Measurements from ENCODE around the gene CTBP2.

CTBP2 gene

GRCh38 chr10:125016611-125017202, 143.7 kb downstream of the CTBP2 start:
- DNase-seq = no peak

DNA sequence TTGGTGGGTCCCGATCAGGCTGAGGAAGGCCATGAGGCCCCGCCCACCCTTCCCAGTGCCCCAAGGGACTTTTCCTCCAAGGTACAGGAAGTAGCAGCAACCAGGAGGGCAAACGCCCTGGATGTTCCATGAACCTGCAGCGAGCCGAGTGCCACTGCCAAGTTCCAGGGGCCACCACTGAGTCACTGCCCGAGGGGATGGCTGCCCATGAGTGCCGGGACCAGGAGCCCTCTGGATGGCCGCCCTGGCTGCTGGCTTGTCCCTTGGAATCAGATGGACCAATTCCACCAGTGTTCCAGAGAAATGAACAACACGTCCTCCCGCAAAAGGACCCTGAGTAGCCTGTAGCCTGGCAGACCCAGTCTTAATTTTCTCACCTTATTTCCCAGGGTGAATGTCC, 144.2 kb downstream of the CTBP2 start:
- no peak for DNase-seq

GRCh38 chr10:125015356-125015944, 144.9 kb downstream of the CTBP2 start:
- DNase-seq = no peak

DNA sequence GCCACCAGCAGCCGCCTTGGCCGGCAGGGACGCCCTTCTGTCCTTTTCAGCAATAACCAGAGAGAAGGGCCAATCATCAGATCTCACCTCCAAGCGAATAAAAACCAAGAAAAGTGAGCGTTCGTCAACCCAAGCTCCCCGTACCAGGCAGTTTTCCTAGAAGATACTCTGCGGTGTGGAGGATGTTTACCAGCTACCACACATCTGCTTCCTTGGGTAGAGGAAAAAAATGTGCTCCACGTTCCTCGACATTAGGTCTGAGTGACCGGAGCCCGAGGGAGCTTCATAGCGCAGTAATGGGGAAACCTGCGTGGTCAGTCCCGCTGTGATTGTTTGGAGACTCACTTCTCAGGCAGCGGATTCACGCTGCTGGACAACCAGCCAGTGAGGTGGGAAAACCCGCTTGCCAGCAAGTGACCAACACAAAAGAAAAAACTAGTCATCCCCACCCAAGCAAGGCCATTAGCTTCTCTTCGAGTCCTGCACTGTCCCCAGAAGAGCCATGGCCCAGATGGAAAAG, 145.5 kb downstream of the CTBP2 start:
- no peak for DNase-seq

DNA sequence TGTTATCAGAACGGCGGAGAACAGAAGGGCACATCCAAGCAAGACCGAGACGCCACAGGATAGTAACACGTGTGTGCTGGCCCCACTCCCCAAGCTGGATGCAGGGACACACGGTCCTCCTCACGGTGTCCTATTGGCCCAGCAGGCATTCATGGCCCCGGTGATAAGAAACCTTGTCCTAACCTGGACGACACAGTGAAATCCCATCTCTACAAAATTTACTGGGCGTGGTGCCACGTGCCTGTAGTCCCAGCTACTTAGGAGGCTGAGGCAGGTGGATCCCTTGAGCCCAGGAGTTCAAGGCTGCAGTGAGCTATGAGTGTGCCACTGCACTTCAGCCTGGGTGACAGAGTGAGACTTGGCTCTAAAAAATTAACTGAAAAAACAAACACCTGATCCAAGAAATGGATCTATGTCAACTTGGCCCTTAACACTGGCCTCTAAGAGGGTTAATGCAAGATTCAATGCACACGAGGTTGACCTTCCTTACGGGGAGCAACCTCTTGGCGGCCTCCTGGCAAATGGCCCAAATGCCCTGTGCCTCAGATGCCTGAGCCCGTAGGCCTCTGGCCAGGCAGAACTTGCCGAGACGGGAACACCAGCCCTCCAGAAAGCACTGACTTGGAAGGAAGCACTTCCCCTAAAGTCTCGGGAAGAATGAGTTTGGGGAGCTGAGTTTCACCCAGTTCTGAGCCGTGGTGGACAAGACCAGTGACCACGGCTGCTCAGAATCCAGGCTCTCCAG, 146.1 kb downstream of the CTBP2 start:
- no peak for DNase-seq

DNA sequence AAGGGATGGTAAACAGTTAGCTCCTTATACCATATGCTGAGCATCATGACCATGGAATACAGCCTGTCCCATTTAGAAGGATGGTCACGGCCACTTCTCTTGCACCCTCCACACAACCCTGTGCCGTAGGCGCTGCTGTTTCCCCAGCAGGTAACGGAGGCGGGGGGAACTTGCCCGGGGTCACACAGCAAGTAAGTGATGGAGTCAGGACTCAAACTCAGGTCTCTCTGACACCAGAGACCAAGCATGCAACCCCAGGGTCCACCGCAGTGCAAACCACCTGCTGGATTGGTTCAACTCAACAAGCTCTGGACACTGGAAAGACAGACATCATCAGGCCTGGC, 146.9 kb downstream of the CTBP2 start:
- no peak for DNase-seq

DNA sequence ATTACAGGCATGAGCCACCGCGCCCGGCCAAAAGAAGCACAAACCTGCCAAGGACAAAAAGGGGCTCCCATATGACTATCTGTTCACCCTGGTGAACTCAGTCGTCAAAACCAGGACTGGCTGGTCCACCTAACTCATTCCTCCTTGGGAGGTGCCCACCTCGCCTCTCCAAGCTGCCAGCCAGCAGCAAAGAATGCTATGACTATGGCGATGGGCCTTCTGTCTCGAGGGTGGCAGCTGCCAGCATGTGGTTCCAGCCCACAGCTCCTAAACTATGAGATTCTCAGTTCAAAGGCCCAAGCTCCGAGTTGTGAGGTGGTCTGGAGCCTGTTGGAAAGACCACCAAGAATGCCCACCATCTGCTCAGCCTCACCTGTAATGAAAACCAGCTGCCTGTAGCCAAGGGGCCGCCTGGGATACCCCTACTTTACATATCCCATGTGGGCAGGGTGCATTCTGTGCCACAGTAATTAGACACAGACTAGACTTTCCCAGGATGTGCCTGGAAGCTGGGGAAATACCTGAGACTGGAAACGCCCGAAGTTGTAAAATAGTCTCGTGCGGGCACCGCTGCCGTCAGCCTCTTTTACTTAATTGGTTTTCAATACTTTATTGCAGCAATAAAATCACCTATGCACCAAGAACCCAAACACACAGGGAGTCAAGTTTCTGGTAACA, 147.4 kb downstream of the CTBP2 start:
- no peak for DNase-seq

GRCh38 chr10:125011926-125012705, 148.2 kb downstream of the CTBP2 start:
- DNase-seq = no peak

- DNase-seq = no peak
Measured at GRCh38 chr10:125011171-125011925, 149.0 kb downstream of the CTBP2 start.

- no peak for DNase-seq
Measured at GRCh38 chr10:125010362-125010761, 150.0 kb downstream of the CTBP2 start.

DNA sequence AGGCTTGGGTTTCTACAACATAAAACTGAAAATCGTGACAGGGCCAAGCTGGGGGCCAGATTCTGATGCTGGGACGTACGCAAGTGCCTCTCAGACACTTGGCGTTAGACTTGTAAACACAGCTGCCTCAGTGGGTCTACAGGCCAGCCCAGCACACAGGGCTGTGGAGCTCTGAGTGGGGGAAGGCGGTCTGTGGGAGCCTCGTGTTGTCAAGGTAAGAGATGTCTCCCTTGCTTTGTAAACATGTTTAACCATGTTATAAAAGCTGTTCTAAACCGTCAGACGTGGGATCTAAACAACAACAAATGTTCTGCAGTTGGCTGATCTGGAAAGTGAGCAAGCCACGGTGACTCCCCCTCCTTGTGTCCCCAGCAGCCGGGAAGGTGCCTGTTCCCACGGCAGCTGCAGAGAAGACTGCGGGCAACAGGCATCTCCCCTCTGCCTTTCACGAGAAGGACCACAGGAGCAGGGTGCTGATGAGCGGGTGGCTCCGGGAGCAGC, 150.7 kb downstream of the CTBP2 start:
- DNase-seq = no peak

- DNase-seq = no peak
Measured at GRCh38 chr10:125008689-125009638, 151.4 kb downstream of the CTBP2 start.

GRCh38 chr10:125007436-125007835, 152.9 kb downstream of the CTBP2 start:
- no peak for DNase-seq

GRCh38 chr10:125006921-125007426, 153.4 kb downstream of the CTBP2 start:
- DNase-seq = no peak

DNA sequence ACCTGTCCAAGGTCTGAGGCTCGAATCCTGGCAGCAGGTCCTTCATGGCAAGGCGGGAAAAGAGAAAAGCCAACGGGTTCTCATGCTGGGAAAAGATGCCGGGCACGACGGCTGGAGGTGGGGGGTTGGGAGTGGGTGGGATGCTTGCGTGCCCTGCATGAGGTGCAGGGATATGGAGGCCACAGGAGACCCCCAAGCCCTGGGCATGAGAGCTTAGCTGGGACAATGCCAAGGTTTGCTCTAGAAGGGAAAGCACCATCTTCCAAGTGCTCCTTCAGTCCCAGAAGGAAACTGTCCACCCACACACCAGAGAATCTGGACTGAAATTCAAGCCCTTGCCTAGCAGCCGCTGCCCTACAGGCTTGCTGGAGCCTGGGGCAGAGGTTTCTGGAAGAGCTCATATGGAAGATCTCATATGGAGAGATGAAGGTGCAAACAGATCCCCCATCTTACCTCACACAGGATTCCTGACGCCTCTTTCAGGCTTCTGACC, 154.1 kb downstream of the CTBP2 start:
- DNase-seq = no peak

DNA sequence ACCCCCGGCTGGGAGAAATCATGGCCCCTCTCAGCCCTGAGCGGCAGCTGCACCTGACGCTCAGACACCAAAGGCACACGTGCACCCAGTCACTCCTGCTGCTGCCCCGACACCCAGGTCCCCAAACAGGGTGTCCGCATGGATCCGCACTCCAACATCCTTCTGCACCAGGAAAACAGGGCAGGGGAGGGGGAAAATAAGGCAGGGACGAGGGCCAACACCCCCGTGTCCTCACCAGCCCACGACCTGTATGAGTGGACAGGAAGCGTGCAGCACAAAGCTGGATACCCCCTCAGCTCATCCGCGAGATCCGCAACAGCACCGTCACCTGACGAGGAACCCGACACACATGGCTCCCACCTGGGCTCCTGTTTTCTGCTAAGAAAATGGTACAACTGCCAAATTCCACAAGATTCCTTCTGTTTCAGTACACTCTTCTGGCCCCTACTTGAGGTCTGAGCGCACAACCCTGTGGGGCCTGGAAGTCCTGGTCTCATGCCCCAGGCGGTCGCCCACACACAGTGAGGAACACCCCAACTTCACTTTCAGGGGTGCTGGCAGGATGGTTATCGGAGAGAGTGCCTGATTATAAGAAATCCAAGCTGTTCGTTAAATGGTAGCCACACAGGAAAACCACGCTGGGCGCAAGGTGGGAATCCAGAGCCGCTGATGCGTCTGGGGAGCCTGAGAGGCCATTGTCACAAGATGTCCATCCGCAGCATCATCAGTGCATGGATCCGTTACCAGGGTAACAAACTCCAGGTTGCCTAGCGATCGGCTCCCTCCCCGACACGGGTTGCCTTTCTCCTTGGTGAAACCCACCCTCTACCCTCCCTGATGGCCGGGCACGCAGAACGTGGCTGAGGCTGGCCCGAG, 154.8 kb downstream of the CTBP2 start:
- no peak for DNase-seq

DNA sequence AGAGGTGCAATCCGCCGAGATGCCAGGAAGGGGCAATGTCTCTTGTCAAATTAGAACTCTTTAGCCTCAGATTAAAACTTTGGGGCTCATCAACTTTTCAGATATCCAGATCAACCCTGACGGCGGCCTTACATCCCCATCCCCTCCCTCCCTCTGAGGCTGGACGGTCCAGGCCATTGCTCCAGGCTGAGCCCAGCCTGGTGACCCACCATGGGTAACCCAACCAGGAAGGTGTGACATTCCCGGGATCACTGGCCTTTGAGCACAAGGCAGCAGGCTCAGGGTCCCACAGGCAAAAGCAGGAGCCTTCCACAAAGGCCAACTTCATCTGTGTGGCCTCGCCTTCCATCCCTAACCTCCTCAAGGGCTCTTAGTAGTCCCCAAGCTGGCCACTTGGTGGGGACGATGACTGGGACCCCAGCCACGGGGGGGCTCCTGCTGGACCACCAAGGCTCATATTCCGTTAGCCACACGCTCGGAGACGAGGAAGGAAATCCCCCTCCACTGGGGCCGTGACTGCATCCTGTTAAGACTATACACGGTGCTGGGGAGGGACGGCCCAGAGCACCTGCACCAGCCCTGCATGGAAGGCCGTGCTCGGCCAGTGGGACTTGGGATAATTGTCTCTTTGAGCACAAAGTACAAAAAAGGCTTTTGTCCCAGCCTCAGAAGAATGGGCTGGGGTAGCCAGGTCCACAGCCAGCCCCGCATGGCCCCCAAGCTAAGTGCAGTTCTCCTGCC, 155.6 kb downstream of the CTBP2 start:
- DNase-seq = no peak

DNA sequence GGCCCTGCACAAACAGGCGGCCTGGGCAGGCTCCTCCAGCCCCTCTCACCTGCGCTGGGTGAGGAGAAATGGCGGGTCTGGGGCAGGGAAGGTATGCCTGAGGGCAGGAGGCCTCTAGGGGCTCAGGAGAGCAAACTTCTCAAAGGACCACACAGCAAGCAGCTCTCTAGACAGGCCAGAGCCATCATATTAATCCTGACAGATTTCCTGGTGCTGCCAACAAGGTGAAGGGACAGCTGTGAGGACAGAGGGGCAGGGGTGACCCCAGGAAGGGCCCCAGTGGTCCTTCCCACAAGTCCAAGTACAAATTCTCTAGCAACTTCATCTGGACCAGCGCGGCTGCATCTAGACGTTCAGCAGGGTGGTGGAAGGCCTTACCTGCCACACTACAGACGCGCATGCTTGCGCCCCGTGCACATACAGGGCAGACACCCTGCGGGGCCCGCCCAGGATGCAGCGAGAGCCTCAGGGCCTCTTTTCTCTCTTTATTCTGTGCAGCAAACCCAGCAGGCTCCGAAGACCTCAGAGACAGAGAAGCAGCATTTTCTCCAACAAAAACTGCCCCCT, 156.4 kb downstream of the CTBP2 start:
- no peak for DNase-seq
